Testis (tissue), 2 donors: ENCODE data around the gene PSMA2.

Source experiments
- CTCF ChIP-seq, 3 experiments: fragments of 450-650 bp in 2 of 3; fragments of 200-600 bp in 1 of 3; sonication (generic) in 1 of 3; IDR thresholded peaks; one replicate each; pipeline ENCODE4 v1.5.1; 2016 to 2019; ENCODE audit warnings: antibody characterized with exemption in 3 of 3, mild to moderate bottlenecking in 2 of 3, moderate library complexity in 1 of 3
- POLR2A ChIP-seq: fragments of 450-650 bp; IDR thresholded peaks from one replicate; pipeline ENCODE4 v1.6.1; 2017; ENCODE audit warnings: antibody characterized with exemption, mild to moderate bottlenecking, moderate library complexity

- no peak for TF ChIP-seq CTCF (IDR thresholded peaks at IDR 0.05)
- no peak for TF ChIP-seq POLR2A
Observed at GRCh38 chr7:42868480-42868879, 63.5 kb downstream of the PSMA2 start.
